Activated CD8-positive, alpha-beta memory T cell treated with anti-CD3 and anti-CD28 coated beads, Interleukin-2, amount 50 U/mL, for 1 hour (primary cell): ENCODE measurements around the gene PRKD1.

Experiments used
- DNase-seq: peaks from one replicate; pipeline ENCODE4 v3.0.0-alpha.2; 2020; ENCODE audit errors: extremely low read depth

Gene PRKD1

GRCh38 chr14:29927376-29928116, at the start of gene PRKD1:
TSS of gene PRKD1 (minus strand) at chr14:29927847.
- DNase-seq, result no peak

DNA sequence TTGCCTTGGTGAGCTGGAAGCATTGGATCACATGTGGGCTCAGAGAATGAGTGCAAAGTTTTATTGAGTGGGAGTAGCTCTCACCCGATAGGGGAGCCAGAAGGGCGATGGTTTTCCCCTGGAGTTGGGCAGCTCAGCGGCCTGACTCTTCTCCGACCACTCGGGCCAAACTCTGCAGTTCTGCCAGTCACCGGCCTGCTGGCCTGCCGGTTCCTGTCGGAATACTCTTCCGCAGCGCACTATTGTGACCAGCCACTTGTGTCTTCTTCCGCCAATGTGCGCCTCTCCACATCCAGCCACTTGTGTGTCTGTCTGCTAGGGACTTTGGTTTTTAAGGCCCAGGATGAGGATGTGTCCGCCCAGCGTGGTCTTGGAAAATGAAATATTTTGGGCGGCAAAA, 43.5 kb upstream of the PRKD1 start:
- DNase-seq, result no peak

DNA sequence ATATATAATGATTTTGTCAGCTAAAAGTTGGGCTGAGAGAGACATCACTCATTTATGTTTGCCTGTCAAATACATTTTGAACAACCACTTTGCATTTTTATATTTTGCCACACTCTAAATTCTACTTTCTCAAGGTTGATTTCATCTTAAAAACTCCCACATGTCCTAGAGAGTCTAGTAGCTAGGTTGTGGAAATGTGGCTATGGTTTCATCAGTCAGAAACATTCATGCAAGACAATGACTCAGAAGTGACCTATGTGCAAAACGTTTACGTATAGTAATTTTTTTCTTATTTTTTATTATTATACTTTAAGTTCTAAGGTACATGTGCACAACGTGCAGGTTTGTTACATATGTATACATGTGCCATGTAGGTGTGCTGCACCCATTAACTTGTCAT, 27.4 kb upstream of the PRKD1 start:
- no peak for DNase-seq

DNA sequence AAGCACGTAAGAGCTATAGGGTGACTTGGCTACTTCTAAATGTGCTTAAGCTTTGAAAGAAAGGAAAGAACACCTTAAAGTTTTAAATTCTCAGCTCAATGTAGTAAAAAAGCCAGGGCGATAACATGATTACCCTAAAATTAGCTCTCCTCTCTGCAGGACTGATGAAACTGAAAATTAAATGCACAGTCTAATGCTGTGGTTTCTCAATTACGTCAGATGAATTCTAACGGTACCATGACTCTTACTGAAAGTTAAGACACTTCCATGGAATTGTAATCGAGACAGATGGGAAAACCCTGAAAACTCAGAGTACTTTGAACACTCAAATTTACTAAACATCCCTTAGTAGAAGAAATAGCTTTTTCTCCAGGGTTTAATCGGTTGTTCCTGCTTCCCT, 25.9 kb upstream of the PRKD1 start:
- no peak for DNase-seq

- DNase-seq, result no peak
Measured at GRCh38 chr14:29944091-29944490, 16.4 kb upstream of the PRKD1 start.

GRCh38 chr14:29941401-29941800, 13.8 kb upstream of the PRKD1 start:
- DNase-seq, result no peak

DNA sequence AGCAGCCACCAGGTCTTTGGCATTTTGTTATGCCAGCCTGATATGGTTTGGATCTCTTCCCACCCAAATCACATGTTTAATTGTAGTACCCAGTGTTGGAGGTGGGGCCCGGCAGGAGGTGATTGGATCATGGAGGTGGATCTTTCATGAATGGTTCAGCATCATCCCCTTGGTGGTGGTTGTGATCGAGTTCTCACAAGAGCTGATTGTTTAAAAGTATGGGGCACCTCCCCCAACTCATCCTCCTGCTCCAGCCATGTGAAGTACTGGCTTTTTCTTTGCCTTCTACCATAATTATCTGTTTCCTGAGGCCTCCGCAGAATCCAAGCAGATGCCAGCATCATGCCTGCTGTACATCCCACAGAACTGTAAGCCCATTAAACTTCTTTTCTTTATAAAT, 12.8 kb upstream of the PRKD1 start:
- DNase-seq, result no peak

- DNase-seq, result no peak
Measured at GRCh38 chr14:29937116-29937515, 9.5 kb upstream of the PRKD1 start.

- DNase-seq, result no peak
Measured at GRCh38 chr14:29930283-29930682, 2.6 kb upstream of the PRKD1 start.

- no peak for DNase-seq
Measured at GRCh38 chr14:29928117-29928640, 532 bp upstream of the PRKD1 start.

DNA sequence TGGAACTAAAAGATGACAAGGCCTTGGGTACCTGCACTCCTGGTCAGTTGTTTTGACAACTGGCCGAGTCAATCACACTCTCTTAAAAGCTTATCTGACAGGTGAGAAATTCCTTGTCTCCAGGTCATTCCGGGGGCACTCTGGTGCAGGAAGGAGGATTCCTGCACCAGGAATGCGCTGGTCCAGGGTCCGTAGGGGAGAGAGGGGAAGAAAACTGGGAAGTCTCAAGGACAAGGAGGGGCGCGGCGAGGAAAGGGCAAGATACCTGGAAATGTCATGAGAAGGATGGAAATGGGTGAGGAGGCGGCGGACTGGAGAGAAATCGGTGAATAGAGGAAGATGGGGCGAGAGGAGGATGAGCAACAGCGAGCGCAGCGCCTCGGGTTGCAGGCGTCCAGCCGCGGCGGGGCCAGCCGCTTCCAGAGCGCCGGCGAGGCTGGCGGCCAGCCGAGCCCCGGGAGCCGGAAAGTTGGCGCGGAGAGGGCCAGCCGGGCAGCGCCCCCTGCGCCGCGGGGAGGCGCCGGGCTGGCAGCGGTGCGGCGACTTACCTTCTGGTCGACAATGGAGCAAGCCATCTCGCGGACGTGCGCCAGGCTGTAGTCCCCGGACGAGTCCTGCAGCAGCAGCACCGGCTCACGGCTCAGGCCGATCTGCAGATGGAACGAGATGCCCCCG, 809 bp downstream of the PRKD1 start:
- no peak for DNase-seq

DNA sequence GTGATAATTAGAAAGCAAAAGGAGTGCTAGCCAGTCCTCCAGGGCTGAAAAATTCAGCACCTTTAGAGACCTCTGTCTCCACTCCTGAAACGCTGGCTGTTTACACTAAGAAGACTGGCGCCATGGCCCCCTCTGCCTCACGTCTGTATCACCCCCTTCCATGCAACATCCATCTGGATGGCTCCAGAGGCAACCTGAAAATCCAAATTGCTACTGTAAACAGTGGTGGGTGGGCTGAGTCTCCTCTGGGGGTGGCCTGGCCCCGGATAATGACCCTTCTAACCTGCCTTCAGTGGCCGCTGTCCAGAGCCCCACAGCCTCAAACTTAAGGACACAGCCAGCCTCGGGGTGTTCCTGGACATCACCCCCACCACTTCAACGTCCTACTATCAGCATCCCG, 1.4 kb downstream of the PRKD1 start:
- DNase-seq, result no peak

DNA sequence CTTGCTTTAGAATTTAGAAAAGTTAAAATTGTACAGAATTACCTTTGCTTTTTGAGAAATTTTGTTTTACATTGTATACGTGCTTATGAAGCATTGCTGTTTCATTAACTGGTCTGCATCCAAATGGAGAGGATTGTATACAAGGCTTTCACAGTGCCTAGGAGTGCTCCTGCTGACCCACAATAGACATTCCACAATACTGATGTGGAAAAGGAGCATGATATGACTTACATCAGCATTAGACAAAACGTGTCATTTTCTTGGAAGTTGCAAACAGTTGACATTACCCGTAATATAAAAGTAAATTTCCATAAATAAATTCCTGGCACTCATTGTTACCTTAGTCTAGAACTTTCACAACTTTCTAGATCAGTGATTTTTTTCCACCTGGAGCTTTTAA, 1.9 kb downstream of the PRKD1 start:
- no peak for DNase-seq

- no peak for DNase-seq
Measured at GRCh38 chr14:29925101-29925722, 2.4 kb downstream of the PRKD1 start.

- no peak for DNase-seq
Measured at GRCh38 chr14:29919845-29920244, 7.8 kb downstream of the PRKD1 start.

DNA sequence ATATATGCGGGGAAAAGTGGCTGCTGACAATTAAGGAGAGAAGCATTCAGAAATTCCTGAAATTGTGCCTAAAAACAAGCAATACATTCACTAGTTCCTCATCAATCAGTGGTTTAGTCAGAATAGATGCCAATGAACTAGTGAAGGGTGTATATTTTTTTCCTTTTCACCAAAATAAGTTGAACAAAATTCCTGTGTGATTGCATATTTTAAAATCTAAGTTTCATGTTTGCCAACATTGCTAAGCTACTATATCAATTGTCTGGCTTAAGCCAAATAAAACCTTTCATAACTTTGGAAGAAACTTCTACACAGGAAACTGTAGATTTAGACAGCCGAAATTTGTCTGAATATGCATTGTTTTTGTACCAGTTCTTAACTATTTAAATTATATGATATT, 8.7 kb downstream of the PRKD1 start:
- no peak for DNase-seq

GRCh38 chr14:29913566-29913965, 14.1 kb downstream of the PRKD1 start:
- no peak for DNase-seq

GRCh38 chr14:29911810-29912209, 15.8 kb downstream of the PRKD1 start:
- no peak for DNase-seq

GRCh38 chr14:29908652-29909577, 18.7 kb downstream of the PRKD1 start:
- DNase-seq, result no peak

- DNase-seq, result no peak
Measured at GRCh38 chr14:29906256-29906870, 21.3 kb downstream of the PRKD1 start.

- no peak for DNase-seq
Measured at GRCh38 chr14:29905543-29905942, 22.1 kb downstream of the PRKD1 start.
